Fibroblast of the conjunctiva (primary cell): ENCODE data around the gene SOBP.

Experiments
- DNase-seq: peaks from one replicate; pipeline ENCODE4 v3.0.0-alpha.2; 2010; ENCODE audit warnings: low read depth

SOBP gene

GRCh38 chr6:107617341-107617932 is 127.5 kb downstream of the SOBP start:
- DNase-seq, result no peak

- DNase-seq, result no peak
Observed at GRCh38 chr6:107618672-107619071, 128.8 kb downstream of the SOBP start.

- DNase-seq, result no peak
Observed at GRCh38 chr6:107620732-107621131, 130.8 kb downstream of the SOBP start.

GRCh38 chr6:107621229-107621937 is 131.5 kb downstream of the SOBP start:
- no peak for DNase-seq

- DNase-seq, result no peak
Observed at GRCh38 chr6:107622269-107622668, 132.4 kb downstream of the SOBP start.

DNA sequence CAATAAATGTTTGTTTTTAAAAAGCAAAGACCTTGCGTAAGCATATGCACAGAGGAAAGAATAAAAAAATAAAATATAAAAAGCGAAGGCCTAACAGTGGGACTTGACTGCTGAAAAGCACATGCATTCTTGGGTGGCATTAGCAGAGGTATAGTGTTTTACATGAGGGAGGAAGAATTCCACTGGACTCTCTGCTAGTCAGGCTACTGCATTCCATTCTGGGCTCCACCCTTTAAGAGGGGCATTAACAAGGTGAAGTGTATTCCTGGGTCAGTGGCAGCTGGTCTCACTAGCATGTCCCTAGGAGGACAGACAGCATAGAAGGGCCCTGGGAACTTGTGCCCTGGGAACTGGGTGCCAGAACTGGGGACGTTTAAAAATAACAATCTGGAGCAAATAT is 134.1 kb downstream of the SOBP start:
- DNase-seq, result no peak

- no peak for DNase-seq
Observed at GRCh38 chr6:107624541-107624940, 134.6 kb downstream of the SOBP start.

DNA sequence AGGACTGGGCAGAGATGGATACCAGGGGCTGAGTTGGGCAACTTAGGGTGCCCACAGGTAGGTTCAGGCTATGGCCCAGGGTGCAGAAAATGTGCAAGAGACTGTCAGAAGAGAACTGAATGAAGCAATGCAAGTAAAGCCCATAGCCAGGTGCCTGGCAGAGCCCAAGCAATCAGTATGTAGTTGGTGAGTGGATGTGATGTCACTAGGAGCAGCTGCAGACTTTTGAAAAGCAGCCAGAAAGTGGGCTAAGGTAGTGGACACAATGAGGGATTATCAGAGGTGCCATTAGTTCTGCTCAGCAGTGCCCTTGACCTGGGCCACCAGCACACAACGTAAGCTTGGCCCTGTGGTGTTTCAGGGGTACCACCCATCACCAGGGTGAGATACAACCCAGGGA is 135.3 kb downstream of the SOBP start:
- DNase-seq, result no peak

DNA sequence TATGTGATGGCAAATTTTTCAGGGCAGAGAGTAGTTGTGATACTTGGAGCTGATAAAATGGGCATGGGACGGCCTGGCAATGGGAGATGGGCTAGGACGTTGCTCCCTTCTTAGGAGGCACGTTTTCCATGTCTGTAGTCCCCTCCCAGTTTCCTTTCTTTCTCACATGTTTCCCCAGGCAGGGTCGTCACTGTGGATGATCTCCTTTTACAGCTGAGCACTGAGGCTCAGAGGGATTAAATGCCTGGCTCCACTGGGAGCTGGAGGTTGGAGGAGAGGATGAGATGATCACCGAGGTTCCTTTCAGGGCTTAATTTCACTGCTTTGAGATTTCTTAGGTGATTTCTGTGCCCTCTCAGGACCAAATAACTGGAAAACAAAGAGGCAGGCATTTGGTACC is 136.7 kb downstream of the SOBP start:
- no peak for DNase-seq

DNA sequence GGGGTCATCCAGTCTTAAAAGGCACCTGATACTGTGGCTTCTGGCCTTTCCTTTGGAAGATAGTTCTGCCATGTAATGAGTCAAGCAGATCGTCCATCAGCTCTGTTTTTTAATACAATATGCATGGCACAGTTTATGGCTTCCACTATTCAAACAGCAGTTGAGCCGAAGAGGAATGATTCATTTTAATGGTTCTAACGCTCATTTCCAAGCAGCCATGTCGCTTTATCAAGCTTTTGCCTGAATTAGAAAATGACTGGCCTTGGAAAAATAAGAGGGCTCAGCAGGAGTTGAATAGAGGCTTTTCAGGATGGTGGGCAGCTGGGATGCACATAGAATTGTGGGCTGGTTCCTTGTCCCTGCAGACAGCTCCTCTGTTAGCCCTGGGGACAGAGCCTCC is 138.1 kb downstream of the SOBP start:
- DNase-seq, result no peak

DNA sequence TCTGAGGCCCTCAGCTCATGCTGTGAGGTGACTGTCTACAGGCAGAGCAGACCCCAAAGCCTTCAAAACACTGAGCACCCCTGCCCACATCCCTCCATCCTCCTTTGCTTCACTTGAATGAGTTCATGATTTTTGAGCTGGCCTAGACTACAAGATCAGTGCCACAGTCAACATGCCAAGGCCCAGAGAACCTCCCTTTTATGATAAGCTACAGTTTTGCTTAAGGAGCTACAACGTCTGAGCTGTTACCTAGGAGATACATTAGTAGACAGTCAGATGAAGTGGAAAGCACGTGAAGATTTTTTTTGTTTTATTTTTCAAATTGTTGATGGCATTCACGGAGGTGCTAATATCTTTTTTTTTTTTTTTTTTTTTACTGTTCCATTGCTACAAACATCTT is 139.0 kb downstream of the SOBP start:
- DNase-seq, result no peak

DNA sequence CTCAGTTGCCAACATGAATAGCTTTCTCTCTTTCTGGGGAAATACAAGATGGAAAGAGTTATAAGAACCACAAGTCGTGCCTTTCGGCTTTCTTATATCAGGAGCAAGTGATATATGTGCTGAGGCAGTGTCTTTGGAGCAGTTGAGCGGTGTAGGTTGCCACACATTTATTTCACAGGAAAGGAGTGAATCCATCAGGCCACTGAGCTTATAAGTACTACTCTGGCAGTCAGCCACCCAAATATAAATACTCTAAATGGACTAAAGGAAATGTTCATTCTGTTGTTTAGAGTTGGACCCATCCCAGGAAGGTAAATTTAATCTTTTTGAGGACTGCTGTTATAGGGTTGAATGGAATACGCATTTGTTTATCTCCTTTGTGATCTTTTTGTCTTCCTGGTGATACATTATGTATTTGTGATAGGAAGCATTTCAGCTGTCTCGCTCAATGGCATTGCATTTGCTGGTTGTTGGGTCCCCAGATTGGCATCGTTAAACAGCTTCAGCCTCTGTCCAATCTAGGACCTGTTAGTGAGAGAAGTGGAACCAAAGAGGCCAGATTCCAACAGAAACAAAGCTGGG is 139.7 kb downstream of the SOBP start:
- no peak for DNase-seq

DNA sequence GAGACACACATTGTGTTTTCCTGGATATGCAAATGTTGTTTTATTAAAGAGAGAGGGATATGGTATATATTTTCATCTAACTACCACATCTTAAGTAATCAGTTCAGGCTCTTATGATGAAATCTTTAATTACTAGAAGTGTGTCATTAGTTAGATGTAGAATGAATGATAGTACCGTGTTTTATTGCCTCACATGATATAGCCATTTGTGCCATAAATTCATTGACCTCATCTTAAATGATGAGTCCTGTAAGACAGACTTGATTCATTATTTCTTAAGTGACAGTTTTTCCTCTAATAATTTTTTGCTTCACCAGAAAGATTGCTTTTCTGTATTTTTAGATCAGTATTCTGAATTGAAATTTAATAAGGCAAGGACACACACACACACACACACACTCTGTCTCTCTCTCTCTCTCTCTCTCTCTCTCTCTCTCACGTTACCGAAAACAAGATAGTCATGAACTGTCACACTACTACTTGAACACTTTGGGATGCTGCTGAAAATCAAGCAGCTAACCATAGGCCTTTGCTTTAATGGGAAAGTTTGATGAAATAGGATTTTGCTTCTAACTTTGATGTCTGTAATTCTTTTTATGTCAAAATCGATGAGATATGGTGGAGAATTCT is 140.5 kb downstream of the SOBP start:
- DNase-seq, result no peak

DNA sequence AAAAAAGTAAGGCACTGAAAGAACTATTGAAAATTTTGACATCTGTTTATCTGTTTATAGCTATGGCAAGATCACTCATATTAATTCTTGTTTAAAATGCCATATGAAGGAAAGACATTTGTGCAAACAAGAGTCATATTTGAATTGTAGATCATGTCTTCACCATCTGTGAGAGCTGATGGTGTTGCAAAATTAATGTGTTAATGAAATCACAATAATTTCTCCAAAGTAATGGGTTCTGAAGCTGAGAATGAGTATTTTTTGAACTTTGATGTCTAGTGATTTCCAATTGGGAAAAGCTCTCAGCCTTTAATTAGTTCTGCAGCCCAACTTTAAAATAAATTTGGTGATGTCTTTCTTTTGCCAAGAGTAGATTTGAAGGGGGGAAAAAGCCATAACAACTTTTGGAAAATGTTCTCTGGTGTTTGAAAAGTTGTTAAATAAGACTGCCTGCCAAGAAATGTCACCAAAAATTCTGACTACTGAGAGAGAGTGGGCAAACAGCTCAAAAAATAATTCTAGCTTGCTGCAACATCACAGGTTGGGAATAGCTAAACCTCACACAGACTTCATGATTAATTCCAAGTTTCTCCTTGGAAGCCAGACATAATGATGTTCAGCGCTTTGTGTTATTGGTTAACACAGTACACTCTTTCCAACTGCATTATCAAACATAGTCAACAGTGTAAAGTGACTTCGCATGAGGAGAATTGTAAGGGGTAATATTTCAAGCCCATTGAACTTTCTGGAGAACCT is 142.6 kb downstream of the SOBP start:
- DNase-seq, result no peak

GRCh38 chr6:107633680-107634323 is 143.9 kb downstream of the SOBP start:
- no peak for DNase-seq

DNA sequence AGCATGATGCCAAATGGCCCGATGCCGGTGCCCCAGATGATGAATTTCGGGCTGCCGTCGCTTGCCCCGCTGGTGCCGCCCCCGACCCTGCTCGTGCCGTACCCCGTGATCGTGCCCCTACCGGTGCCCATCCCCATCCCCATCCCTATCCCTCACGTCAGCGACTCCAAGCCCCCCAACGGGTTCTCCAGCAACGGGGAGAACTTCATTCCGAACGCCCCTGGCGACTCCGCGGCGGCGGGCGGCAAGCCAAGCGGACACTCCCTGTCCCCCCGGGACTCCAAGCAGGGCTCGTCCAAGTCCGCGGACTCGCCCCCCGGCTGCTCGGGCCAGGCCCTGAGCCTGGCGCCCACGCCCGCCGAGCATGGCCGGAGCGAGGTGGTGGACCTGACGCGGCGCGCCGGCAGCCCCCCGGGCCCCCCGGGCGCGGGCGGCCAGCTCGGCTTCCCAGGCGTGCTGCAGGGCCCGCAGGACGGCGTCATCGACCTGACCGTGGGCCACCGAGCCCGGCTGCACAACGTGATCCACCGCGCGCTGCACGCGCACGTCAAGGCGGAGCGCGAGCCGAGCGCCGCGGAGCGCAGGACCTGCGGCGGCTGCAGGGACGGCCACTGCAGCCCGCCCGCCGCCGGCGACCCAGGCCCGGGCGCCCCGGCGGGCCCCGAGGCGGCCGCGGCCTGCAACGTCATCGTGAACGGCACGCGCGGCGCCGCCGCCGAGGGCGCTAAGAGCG is 144.6 kb downstream of the SOBP start:
- no peak for DNase-seq

- no peak for DNase-seq
Observed at GRCh38 chr6:107635057-107635515, 145.2 kb downstream of the SOBP start.

DNA sequence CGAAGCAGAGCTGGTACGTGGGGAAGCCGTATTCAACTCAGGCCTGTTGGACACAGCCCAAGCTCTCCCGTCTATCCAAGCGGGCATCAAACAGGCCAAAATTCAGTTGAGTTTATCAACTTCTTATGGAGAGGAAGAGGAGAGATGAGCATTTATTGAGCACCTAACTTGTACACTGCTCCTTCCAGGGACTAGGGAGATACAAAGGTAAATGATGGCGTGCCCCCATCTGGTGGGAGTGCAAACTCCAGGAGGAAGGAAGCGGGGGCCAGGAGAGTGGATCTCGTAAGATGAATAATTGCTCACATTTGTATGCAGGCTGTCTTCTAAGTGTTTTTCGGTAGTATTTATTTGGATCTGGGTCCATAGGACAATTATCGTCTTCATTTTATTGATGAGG is 146.6 kb downstream of the SOBP start:
- DNase-seq, result no peak

DNA sequence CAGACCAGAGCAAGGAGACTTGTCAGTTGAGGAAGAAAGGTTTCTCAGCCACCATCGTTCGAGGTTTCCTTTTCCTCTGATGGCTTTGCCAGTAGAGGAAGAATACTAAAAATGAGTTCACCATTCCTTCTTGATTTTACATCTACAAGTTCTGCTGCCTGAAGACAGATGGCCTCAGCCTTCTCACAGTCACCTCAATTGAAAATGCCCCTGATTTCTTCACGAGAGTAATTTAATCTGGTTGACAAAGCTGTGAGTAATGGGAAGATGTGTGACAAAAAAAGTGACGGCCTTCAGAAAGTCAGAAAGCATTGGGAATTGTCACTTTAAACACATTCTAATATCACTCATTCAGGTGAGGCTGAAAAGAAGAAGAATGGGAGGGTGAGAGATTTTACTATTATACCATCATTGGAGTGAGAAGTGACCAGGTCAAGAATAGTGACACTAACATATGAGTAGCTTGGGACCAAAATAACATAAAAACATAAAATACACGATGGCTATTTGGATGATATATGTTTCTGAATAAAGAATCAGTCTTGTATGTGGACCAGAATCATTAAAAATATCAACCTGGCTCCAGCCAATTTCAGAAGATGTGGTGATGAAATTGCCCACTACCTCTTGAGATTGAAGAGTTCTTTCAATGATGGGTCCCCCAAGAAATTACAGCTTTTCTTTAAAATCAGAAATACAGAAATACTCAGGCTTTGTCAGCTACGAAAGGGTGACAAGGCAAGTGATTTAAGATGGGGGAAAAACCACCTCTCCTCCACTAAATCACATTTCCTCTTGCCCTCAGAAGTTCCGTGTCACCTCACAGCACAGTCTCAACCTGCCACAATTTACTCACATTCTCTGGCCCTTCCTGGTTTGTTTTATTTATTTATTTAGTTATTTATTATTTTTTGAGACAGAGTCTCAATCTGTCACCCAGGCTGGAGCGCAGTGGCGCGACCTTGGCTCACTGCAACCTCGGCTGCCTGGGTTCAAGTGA is 147.7 kb downstream of the SOBP start:
- no peak for DNase-seq

GRCh38 chr6:107638493-107638892 is 148.6 kb downstream of the SOBP start:
- no peak for DNase-seq
